H1 (cell line): ENCODE measurements around the gene PCYT1B. TPM values are rescaled to one million over a fixed set of nuclear protein-coding genes. Genes with fewer than 3 reads are reported as not detected.

Experiments
- FOSL1 ChIP-seq: IDR thresholded peaks from 2 replicates; pipeline ENCODE4 v1.6.1; 2011; ENCODE audit warnings: mild to moderate bottlenecking, low read depth, low read length, moderate library complexity; ENCODE audit not compliant: insufficient read depth
- SIRT6 ChIP-seq: IDR thresholded peaks from one replicate; pipeline ENCODE4 v1.7.1; 2012; ENCODE audit warnings: low read length, inconsistent platforms
- SP1 ChIP-seq: IDR thresholded peaks from 2 replicates; pipeline ENCODE4 v1.6.1; 2011; ENCODE audit warnings: low read depth, low read length
- SRF ChIP-seq: IDR thresholded peaks from 2 replicates; pipeline ENCODE4 v1.6.1; 2011; ENCODE audit warnings: mild to moderate bottlenecking, low read depth, low read length, moderate library complexity
- TAF1 ChIP-seq: IDR thresholded peaks from 2 replicates; pipeline ENCODE4 v1.6.1; 2011; ENCODE audit warnings: mild to moderate bottlenecking, low read depth, low read length
- polyA plus RNA-seq, 7 experiments: library from polyadenylated mRNA; depleted of rRNA in 3 of 7; stranded (reverse) in 5 of 7; unstranded in 2 of 7; fragments of >200 nt in 5 of 7; fragments of 200-250 nt in 2 of 7; gene quantifications; 1 replicate in 5 of 7; 2 replicates in 1 of 7; 4 replicates in 1 of 7; pipeline versions ENCODE4 v1.2.1 to v1.2.3, GENCODE V29; 2011 to 2013; ENCODE audit warnings: missing spikeins in 2 of 7, mixed read lengths in 2 of 7
- total RNA-seq: library from RNA; stranded (reverse); fragmentation: NEBNext Ultra II Directional; extraction: Animal tissue kit (Norgen Biotek cat#: 25700); gene quantifications from 2 replicates; pipeline ENCODE4 v1.2.1, GENCODE V29; 2021
- TF ChIP-seq, protein P1 (sequence below): fragments of 300-600 bp; sonication (generic); IDR thresholded peaks from 2 replicates; pipeline ENCODE4 v1.7.1; 2012; ENCODE audit warnings: low read length, moderate library complexity, mild to moderate bottlenecking, inconsistent platforms; ENCODE audit not compliant: insufficient replicate concordance

Gene PCYT1B
- total and polyA plus RNA-seq, 2 of the 8 experiments (the other 6 are each of a cell fraction or from before 2014, with no cell fraction given) = 17.9 to 30.6 TPM

DNA sequence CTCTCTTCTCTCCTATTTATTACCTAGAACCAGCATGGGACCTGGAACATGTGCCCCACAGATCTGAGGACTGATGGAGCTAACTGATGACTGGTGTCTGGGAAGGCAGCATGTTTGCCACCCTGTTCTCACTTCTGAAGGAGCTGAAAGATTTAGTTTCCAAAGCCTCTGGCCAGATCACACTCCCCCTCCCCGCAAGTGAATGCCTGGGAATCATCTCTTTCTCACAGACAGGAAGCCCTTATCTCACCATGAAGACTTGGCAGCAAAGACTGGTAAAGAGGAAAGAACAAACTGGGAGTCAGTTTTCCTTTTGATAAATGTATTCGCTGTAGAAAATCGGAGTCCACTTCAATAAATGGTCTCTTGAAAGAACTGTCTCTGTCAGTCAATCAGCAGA, 21.0 kb upstream of the PCYT1B start (continued):
- TF ChIP-seq FOSL1 (no peak), SRF (no peak), TAF1 (no peak), SIRT6 (no peak), SP1 (no peak)
- TF ChIP-seq, protein P1, sequence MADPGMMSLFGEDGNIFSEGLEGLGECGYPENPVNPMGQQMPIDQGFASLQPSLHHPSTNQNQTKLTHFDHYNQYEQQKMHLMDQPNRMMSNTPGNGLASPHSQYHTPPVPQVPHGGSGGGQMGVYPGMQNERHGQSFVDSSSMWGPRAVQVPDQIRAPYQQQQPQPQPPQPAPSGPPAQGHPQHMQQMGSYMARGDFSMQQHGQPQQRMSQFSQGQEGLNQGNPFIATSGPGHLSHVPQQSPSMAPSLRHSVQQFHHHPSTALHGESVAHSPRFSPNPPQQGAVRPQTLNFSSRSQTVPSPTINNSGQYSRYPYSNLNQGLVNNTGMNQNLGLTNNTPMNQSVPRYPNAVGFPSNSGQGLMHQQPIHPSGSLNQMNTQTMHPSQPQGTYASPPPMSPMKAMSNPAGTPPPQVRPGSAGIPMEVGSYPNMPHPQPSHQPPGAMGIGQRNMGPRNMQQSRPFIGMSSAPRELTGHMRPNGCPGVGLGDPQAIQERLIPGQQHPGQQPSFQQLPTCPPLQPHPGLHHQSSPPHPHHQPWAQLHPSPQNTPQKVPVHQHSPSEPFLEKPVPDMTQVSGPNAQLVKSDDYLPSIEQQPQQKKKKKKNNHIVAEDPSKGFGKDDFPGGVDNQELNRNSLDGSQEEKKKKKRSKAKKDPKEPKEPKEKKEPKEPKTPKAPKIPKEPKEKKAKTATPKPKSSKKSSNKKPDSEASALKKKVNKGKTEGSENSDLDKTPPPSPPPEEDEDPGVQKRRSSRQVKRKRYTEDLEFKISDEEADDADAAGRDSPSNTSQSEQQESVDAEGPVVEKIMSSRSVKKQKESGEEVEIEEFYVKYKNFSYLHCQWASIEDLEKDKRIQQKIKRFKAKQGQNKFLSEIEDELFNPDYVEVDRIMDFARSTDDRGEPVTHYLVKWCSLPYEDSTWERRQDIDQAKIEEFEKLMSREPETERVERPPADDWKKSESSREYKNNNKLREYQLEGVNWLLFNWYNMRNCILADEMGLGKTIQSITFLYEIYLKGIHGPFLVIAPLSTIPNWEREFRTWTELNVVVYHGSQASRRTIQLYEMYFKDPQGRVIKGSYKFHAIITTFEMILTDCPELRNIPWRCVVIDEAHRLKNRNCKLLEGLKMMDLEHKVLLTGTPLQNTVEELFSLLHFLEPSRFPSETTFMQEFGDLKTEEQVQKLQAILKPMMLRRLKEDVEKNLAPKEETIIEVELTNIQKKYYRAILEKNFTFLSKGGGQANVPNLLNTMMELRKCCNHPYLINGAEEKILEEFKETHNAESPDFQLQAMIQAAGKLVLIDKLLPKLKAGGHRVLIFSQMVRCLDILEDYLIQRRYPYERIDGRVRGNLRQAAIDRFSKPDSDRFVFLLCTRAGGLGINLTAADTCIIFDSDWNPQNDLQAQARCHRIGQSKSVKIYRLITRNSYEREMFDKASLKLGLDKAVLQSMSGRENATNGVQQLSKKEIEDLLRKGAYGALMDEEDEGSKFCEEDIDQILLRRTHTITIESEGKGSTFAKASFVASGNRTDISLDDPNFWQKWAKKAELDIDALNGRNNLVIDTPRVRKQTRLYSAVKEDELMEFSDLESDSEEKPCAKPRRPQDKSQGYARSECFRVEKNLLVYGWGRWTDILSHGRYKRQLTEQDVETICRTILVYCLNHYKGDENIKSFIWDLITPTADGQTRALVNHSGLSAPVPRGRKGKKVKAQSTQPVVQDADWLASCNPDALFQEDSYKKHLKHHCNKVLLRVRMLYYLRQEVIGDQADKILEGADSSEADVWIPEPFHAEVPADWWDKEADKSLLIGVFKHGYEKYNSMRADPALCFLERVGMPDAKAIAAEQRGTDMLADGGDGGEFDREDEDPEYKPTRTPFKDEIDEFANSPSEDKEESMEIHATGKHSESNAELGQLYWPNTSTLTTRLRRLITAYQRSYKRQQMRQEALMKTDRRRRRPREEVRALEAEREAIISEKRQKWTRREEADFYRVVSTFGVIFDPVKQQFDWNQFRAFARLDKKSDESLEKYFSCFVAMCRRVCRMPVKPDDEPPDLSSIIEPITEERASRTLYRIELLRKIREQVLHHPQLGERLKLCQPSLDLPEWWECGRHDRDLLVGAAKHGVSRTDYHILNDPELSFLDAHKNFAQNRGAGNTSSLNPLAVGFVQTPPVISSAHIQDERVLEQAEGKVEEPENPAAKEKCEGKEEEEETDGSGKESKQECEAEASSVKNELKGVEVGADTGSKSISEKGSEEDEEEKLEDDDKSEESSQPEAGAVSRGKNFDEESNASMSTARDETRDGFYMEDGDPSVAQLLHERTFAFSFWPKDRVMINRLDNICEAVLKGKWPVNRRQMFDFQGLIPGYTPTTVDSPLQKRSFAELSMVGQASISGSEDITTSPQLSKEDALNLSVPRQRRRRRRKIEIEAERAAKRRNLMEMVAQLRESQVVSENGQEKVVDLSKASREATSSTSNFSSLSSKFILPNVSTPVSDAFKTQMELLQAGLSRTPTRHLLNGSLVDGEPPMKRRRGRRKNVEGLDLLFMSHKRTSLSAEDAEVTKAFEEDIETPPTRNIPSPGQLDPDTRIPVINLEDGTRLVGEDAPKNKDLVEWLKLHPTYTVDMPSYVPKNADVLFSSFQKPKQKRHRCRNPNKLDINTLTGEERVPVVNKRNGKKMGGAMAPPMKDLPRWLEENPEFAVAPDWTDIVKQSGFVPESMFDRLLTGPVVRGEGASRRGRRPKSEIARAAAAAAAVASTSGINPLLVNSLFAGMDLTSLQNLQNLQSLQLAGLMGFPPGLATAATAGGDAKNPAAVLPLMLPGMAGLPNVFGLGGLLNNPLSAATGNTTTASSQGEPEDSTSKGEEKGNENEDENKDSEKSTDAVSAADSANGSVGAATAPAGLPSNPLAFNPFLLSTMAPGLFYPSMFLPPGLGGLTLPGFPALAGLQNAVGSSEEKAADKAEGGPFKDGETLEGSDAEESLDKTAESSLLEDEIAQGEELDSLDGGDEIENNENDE = no peak
